ENCODE results near the gene DGLUCY. TPM values are rescaled to one million over a fixed set of nuclear protein-coding genes. Genes with fewer than 3 reads are reported as not detected.

DGLUCY gene
- total RNA-seq, 1 donor from 2014 or later, result 15.6 TPM

- DNase-seq (ENCODE audit: low read depth, low spot score), result no peak
- Mint-ChIP-seq H3K27ac (ENCODE audit: unreplicated experiment) (no peak overlapping the region), H3K9me3 (no peaks in the 10 kb centered on the region), H3K27me3 (ENCODE audit: low read depth) (no peaks in the 10 kb centered on the region), H3K36me3 (ENCODE audit: low read depth) (no peaks in the 10 kb centered on the region), H3K4me3 (no peak overlapping the region), H3K4me1 (peaks cover 6% of the 10 kb centered on the region)
- TF ChIP-seq, protein P1, sequence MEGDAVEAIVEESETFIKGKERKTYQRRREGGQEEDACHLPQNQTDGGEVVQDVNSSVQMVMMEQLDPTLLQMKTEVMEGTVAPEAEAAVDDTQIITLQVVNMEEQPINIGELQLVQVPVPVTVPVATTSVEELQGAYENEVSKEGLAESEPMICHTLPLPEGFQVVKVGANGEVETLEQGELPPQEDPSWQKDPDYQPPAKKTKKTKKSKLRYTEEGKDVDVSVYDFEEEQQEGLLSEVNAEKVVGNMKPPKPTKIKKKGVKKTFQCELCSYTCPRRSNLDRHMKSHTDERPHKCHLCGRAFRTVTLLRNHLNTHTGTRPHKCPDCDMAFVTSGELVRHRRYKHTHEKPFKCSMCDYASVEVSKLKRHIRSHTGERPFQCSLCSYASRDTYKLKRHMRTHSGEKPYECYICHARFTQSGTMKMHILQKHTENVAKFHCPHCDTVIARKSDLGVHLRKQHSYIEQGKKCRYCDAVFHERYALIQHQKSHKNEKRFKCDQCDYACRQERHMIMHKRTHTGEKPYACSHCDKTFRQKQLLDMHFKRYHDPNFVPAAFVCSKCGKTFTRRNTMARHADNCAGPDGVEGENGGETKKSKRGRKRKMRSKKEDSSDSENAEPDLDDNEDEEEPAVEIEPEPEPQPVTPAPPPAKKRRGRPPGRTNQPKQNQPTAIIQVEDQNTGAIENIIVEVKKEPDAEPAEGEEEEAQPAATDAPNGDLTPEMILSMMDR (conservative IDR thresholded peaks at IDR 0.05), result no peak
These were observed 11.9 kb downstream of the DGLUCY start for GRCh38 chr14:91125801-91126200.

- Mint-ChIP-seq H3K36me3 (ENCODE audit: low read depth) (no peaks in the 10 kb centered on the region), H3K4me1 (peaks cover 6% of the 10 kb centered on the region), H3K27me3 (ENCODE audit: low read depth) (no peaks in the 10 kb centered on the region), H3K9me3 (no peaks in the 10 kb centered on the region), H3K4me3 (no peak overlapping the region), H3K27ac (ENCODE audit: unreplicated experiment) (no peak overlapping the region)
- TF ChIP-seq, protein P1 (conservative IDR thresholded peaks at IDR 0.05), result no peak
- DNase-seq (ENCODE audit: low read depth, low spot score), result no peak
These were observed 12.9 kb downstream of the DGLUCY start for GRCh38 chr14:91126761-91127160.

DNA sequence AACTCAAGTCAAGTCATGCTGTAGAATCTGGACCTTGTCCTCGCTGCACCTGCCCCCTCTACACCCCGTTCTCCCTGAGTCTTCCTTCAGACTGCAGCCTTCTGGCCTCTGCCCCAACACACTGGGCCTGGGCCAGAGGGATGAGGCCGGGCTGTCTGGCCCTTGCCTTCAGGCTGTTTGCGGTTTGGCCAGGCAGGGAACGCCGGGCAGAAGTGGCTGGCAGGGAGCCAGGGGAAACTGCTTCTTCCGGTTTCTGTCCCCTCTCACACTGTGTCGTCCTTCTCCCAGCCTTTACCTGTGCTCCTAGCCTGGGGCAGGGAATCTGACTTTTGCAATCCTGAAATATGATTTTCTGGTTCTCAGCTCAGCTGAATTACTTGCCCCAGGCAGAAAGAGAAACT lies 13.5 kb downstream of the DGLUCY start:
- Mint-ChIP-seq H3K27me3 (ENCODE audit: low read depth) (no peaks in the 10 kb centered on the region), H3K36me3 (ENCODE audit: low read depth) (no peaks in the 10 kb centered on the region), H3K4me1 (peaks cover 6% of the 10 kb centered on the region), H3K9me3 (no peaks in the 10 kb centered on the region), H3K4me3 (no peak overlapping the region), H3K27ac (ENCODE audit: unreplicated experiment) (no peak overlapping the region)
- TF ChIP-seq, protein P1 (conservative IDR thresholded peaks at IDR 0.05), result no peak
- no peak for DNase-seq (ENCODE audit: low read depth, low spot score)

DNA sequence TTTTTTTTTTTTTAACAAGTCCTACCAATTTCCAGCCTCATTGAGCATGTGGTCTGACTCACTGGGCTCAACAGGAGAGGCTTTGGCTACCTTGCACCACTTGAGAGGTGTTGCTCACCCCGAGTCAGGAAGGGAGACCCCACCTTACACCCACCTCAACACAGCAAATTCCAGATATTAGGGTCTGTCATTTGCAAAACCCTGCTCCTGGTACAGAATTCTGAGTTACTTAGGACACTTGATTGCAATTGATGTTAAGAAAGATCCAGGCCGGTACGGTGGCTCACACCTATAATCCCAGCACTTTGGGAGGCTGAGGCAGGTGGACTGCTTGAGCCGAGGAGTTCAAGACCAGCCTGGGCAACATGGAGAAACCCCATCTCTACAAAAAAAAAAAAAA lies 14.1 kb downstream of the DGLUCY start:
- H3K27me3 Mint-ChIP-seq (ENCODE audit: low read depth), result no peaks in the 10 kb centered on the region
- no peak for DNase-seq (ENCODE audit: low read depth, low spot score)
- no peaks in the 10 kb centered on the region for H3K36me3 Mint-ChIP-seq (ENCODE audit: low read depth)
- no peak overlapping the region for H3K27ac Mint-ChIP-seq (ENCODE audit: unreplicated experiment)
- TF ChIP-seq, protein P1 (conservative IDR thresholded peaks at IDR 0.05), result no peak
- H3K4me1 Mint-ChIP-seq, result peaks cover 6% of the 10 kb centered on the region
- no peak overlapping the region for H3K4me3 Mint-ChIP-seq
- H3K9me3 Mint-ChIP-seq, result no peaks in the 10 kb centered on the region

DNA sequence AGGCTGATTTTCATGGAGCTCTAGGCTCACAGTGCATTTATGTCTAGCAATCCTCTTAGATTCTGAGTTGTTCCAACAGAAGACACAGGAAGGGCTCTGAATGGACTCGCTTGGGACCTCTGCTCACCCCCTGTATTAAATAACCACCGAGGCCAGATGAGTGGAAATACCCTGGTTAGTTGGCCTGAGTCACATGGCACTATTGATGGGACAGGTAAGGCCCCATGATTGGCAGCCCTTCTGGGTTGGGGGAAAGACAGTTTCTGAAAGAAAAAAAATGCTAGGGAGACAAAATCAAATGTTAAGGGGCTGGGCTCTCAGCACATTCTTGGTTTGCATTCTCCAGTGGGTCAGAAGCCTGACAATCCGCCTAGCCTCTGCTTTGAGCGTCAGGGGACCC lies 14.8 kb downstream of the DGLUCY start:
- H3K27me3 Mint-ChIP-seq (ENCODE audit: low read depth), result no peaks in the 10 kb centered on the region
- no peak for DNase-seq (ENCODE audit: low read depth, low spot score)
- H3K4me1 Mint-ChIP-seq, result peaks cover 6% of the 10 kb centered on the region
- H3K27ac Mint-ChIP-seq (ENCODE audit: unreplicated experiment), result no peak overlapping the region
- H3K4me3 Mint-ChIP-seq, result no peak overlapping the region
- no peaks in the 10 kb centered on the region for H3K9me3 Mint-ChIP-seq
- peaks cover under 1% of the 10 kb centered on the region for H3K36me3 Mint-ChIP-seq (ENCODE audit: low read depth)
- TF ChIP-seq, protein P1 (conservative IDR thresholded peaks at IDR 0.05), result no peak

GRCh38 chr14:91129261-91129660 lies 15.4 kb downstream of the DGLUCY start:
- TF ChIP-seq, protein P1 (conservative IDR thresholded peaks at IDR 0.05), result no peak
- H3K9me3 Mint-ChIP-seq, result no peaks in the 10 kb centered on the region
- H3K27ac Mint-ChIP-seq (ENCODE audit: unreplicated experiment), result no peak overlapping the region
- peaks cover 2% of the 10 kb centered on the region for H3K36me3 Mint-ChIP-seq (ENCODE audit: low read depth)
- no peaks in the 10 kb centered on the region for H3K27me3 Mint-ChIP-seq (ENCODE audit: low read depth)
- DNase-seq (ENCODE audit: low read depth, low spot score), result no peak
- peaks cover 6% of the 10 kb centered on the region for H3K4me1 Mint-ChIP-seq
- no peak overlapping the region for H3K4me3 Mint-ChIP-seq
